H1 (cell line): ENCODE data around the gene L3MBTL4. TPM values are rescaled to one million over a fixed set of nuclear protein-coding genes. Genes with fewer than 3 reads are reported as not detected.

ENCODE experiments used
- CTCF ChIA-PET: fragments of 300-600 bp; sonication (Branson Sonifier 250); formaldehyde crosslinking; loops from one replicate; lab custom pipeline; 2021; ENCODE audit not compliant: partially characterized antibody; lab: Charles Lee
- POLR2A ChIA-PET: fragments of 300-600 bp; sonication (Branson Sonifier 250); formaldehyde crosslinking; loops from one replicate; lab custom pipeline; 2021; ENCODE audit warnings: inconsistent platforms; ENCODE audit not compliant: partially characterized antibody; lab: Charles Lee
- DNase-seq, 2 experiments: peaks; one replicate each; pipeline versions ENCODE4 v3.0.0 to v3.0.0-alpha.2; 2010 to 2022; ENCODE audit warnings: low spot score in 2 of 2, low read depth in 1 of 2, mixed read lengths in 1 of 2
- FAIRE-seq: peaks from 2 replicates; lab custom pipeline; 2011; peaks lifted over from hg19 to GRCh38; lab: Jason Lieb, UNC
- H2AFZ ChIP-seq: 2 replicates; pipeline ENCODE4 v1.8.1; 2012; ENCODE audit warnings: low read length, inconsistent platforms
- H2AK5ac ChIP-seq: 2 replicates; pipeline ENCODE4 v1.6.1; 2013; ENCODE audit warnings: low read depth, low read length
- H2BK120ac ChIP-seq: replicated peaks from 2 replicates; pipeline ENCODE3; 2013; ENCODE audit warnings: low read depth, low read length, inconsistent platforms
- H2BK12ac ChIP-seq: 2 replicates; pipeline ENCODE4 v1.6.1; 2013; ENCODE audit warnings: low read depth, low read length
- H2BK15ac ChIP-seq: 2 replicates; pipeline ENCODE4 v1.6.1; 2013; ENCODE audit warnings: low read length
- H2BK20ac ChIP-seq: 2 replicates; pipeline ENCODE4 v1.6.1; 2013; ENCODE audit warnings: low read length
- H2BK5ac ChIP-seq: 2 replicates; pipeline ENCODE4 v1.6.1; 2013; ENCODE audit warnings: low read depth, low read length
- H3K14ac ChIP-seq: 2 replicates; pipeline ENCODE4 v1.6.1; 2013; ENCODE audit warnings: inconsistent platforms; ENCODE audit not compliant: insufficient read length
- H3K18ac ChIP-seq: 2 replicates; pipeline ENCODE4 v1.6.1; 2013; ENCODE audit warnings: low read length; ENCODE audit errors: extremely low read depth
- H3K23ac ChIP-seq: 2 replicates; pipeline ENCODE4 v1.6.1; 2013; ENCODE audit warnings: inconsistent platforms; ENCODE audit not compliant: insufficient read length
- H3K23me2 ChIP-seq: 2 replicates; pipeline ENCODE4 v1.6.1; 2013; ENCODE audit warnings: low read depth, low read length
- H3K27ac ChIP-seq: 2 replicates; pipeline ENCODE4 v1.6.1; 2011; ENCODE audit warnings: low read depth, low read length, inconsistent platforms
- H3K27me3 ChIP-seq, 4 experiments: replicated peaks in 1 of 4; 1 replicate in 1 of 4; 2 replicates in 3 of 4; pipeline versions ENCODE4 v1.6.1 to v1.8.1; 2011 to 2013; ENCODE audit warnings: low read length in 3 of 4, mild to moderate bottlenecking in 3 of 4, inconsistent platforms in 2 of 4, mixed read lengths in 2 of 4, moderate library complexity in 1 of 4; ENCODE audit not compliant: control insufficient read depth in 3 of 4, insufficient read depth in 3 of 4; ENCODE audit errors: extremely low read depth in 1 of 4
- H3K36me3 ChIP-seq, 4 experiments: 2 replicates each; pipeline versions ENCODE4 v1.6.1 to v1.8.1; 2011 to 2013; ENCODE audit warnings: mild to moderate bottlenecking in 4 of 4, low read length in 3 of 4, moderate library complexity in 2 of 4, control low read depth in 1 of 4, inconsistent platforms in 1 of 4; ENCODE audit not compliant: insufficient read depth in 4 of 4, control insufficient read depth in 2 of 4
- H3K4ac ChIP-seq: replicated peaks from 2 replicates; pipeline ENCODE3; 2013; ENCODE audit warnings: low read length, low read depth, mixed read lengths, inconsistent platforms; ENCODE audit not compliant: insufficient read length
- H3K4me1 ChIP-seq, 4 experiments: replicated peaks in 1 of 4; 1 replicate in 1 of 4; 2 replicates in 3 of 4; pipeline versions ENCODE4 v1.6.1 to v1.8.1; 2011 to 2013; ENCODE audit warnings: low read length in 3 of 4, inconsistent platforms in 2 of 4, mixed read lengths in 1 of 4; ENCODE audit not compliant: insufficient read depth in 4 of 4, control insufficient read depth in 3 of 4
- H3K4me2 ChIP-seq, 2 experiments: 2 replicates each; pipeline versions ENCODE4 v1.6.1 to v1.8.1; 2011 to 2013; ENCODE audit warnings: low read depth in 2 of 2, low read length in 2 of 2, control low read depth in 1 of 2, inconsistent platforms in 1 of 2, mild to moderate bottlenecking in 1 of 2; ENCODE audit not compliant: insufficient read depth in 1 of 2
- H3K4me3 ChIP-seq, 4 experiments: fragments of 200-600, 300-600 bp in 1 of 4; sonication (generic), shearing (Covaris generic), sonication (Bioruptor Twin) in 1 of 4; 2 replicates each; pipeline versions ENCODE4 v1.5.1 to v1.8.1; 2011 to 2016; ENCODE audit warnings: low read length in 4 of 4, low read depth in 3 of 4, control low read depth in 2 of 4, inconsistent platforms in 2 of 4, mild to moderate bottlenecking in 2 of 4, mixed read lengths in 1 of 4, moderate library complexity in 1 of 4; ENCODE audit not compliant: insufficient read depth in 2 of 4; ENCODE audit errors: extremely low read depth in 1 of 4
- H3K56ac ChIP-seq: replicated peaks from 2 replicates; pipeline ENCODE3; 2013; ENCODE audit warnings: low read depth, mild to moderate bottlenecking, mixed read lengths, low read length, inconsistent platforms; ENCODE audit not compliant: insufficient read length
- H3K79me1 ChIP-seq: 2 replicates; pipeline ENCODE4 v1.6.1; 2013; ENCODE audit warnings: low read depth, low read length, control low read depth
- H3K79me2 ChIP-seq, 2 experiments: 2 replicates each; pipeline versions ENCODE4 v1.6.1 to v1.8.1; 2012 to 2013; ENCODE audit warnings: low read length in 2 of 2, mild to moderate bottlenecking in 2 of 2, inconsistent platforms in 1 of 2; ENCODE audit not compliant: insufficient read depth in 2 of 2, control insufficient read depth in 1 of 2
- H3K9ac ChIP-seq, 4 experiments: replicated peaks in 1 of 4; 1 replicate in 1 of 4; 2 replicates in 3 of 4; pipeline versions ENCODE4 v1.6.1 to v1.8.1; 2011 to 2013; ENCODE audit warnings: low read depth in 3 of 4, low read length in 3 of 4, control low read depth in 2 of 4, mild to moderate bottlenecking in 2 of 4, moderate library complexity in 2 of 4, inconsistent platforms in 1 of 4; ENCODE audit errors: extremely low read depth in 1 of 4
- H3K9me3 ChIP-seq, 2 experiments: 2 replicates each; pipeline versions ENCODE4 v1.6.1 to v1.8.1; 2012 to 2013; ENCODE audit warnings: mild to moderate bottlenecking in 2 of 2, moderate library complexity in 2 of 2, control low read depth in 1 of 2, inconsistent platforms in 1 of 2, low read depth in 1 of 2, low read length in 1 of 2, mixed read lengths in 1 of 2; ENCODE audit not compliant: insufficient read depth in 2 of 2
- H4K20me1 ChIP-seq, 2 experiments: replicated peaks in 1 of 2; 2 replicates each; pipeline versions ENCODE3 to v1.8.1; 2011 to 2013; ENCODE audit warnings: inconsistent platforms in 2 of 2, low read length in 2 of 2, mild to moderate bottlenecking in 1 of 2; ENCODE audit not compliant: insufficient read depth in 2 of 2, control insufficient read depth in 1 of 2
- H4K5ac ChIP-seq: 2 replicates; pipeline ENCODE4 v1.6.1; 2013; ENCODE audit warnings: low read length, low read depth, mixed read lengths, inconsistent platforms; ENCODE audit not compliant: insufficient read length
- H4K8ac ChIP-seq: 2 replicates; pipeline ENCODE4 v1.8.0; 2013; ENCODE audit warnings: mild to moderate bottlenecking, moderate library complexity, low read length, inconsistent platforms; ENCODE audit not compliant: insufficient read depth; ENCODE audit errors: extremely low read depth
- H4K91ac ChIP-seq: replicated peaks from 2 replicates; pipeline ENCODE3; 2013; ENCODE audit warnings: low read length, mixed read lengths, inconsistent platforms; ENCODE audit not compliant: insufficient read length
- BACH1 ChIP-seq: IDR thresholded peaks from 2 replicates; pipeline ENCODE4 v1.6.1; 2012; ENCODE audit warnings: low read length, improper control_type of control experiment
- BRCA1 ChIP-seq: IDR thresholded peaks from 2 replicates; pipeline ENCODE4 v1.6.1; 2012; ENCODE audit warnings: low read depth, low read length, improper control_type of control experiment
- CBX5 ChIP-seq: fragments of 300-800, 300-1000 bp; sonication (generic); IDR thresholded peaks from 2 replicates; pipeline ENCODE4 v1.7.1; 2016; ENCODE audit warnings: antibody characterized with exemption, low read length, low read depth
- CHD1 ChIP-seq: IDR thresholded peaks from 2 replicates; pipeline ENCODE4 v1.6.1; 2012; ENCODE audit warnings: low read depth, low read length, improper control_type of control experiment
- CHD2 ChIP-seq: IDR thresholded peaks from 2 replicates; pipeline ENCODE4 v1.6.1; 2012; ENCODE audit warnings: low read length, improper control_type of control experiment
- CREB1 ChIP-seq: IDR thresholded peaks from 2 replicates; pipeline ENCODE4 v1.6.1; 2012; ENCODE audit warnings: inconsistent platforms
- EGR1 ChIP-seq: IDR thresholded peaks from 2 replicates; pipeline ENCODE4 v1.6.1; 2011; ENCODE audit warnings: low read depth, low read length, borderline replicate concordance
- EZH2 ChIP-seq: fragments of 200-600 bp; sonication (generic); IDR thresholded peaks from 2 replicates; pipeline ENCODE4 v1.7.1; 2012; ENCODE audit warnings: low read depth, mild to moderate bottlenecking, moderate library complexity, low read length, inconsistent platforms; ENCODE audit not compliant: severe bottlenecking
- FOSL1 ChIP-seq: IDR thresholded peaks from 2 replicates; pipeline ENCODE4 v1.6.1; 2011; ENCODE audit warnings: mild to moderate bottlenecking, low read depth, low read length, moderate library complexity; ENCODE audit not compliant: insufficient read depth
- GTF2F1 ChIP-seq: IDR thresholded peaks from 2 replicates; pipeline ENCODE4 v1.6.1; 2012; ENCODE audit warnings: low read depth, low read length, improper control_type of control experiment, borderline replicate concordance
- MAFK ChIP-seq: IDR thresholded peaks from 2 replicates; pipeline ENCODE4 v1.6.1; 2012; ENCODE audit warnings: low read depth, mild to moderate bottlenecking, improper control_type of control experiment, low read length
- POLR2AphosphoS5 ChIP-seq: IDR thresholded peaks from 2 replicates; pipeline ENCODE4 v1.6.1; 2011; ENCODE audit warnings: low read depth, low read length
- RNF2 ChIP-seq: fragments of 200-900, 300-1000 bp; sonication (generic); IDR thresholded peaks from 2 replicates; pipeline ENCODE4 v1.7.1; 2016; ENCODE audit warnings: borderline replicate concordance, low read depth, mild to moderate bottlenecking, antibody characterized with exemption, low read length; ENCODE audit not compliant: poor library complexity, severe bottlenecking; ENCODE audit errors: missing control alignments
- SIN3A ChIP-seq, 2 experiments: IDR thresholded peaks in 1 of 2; conservative IDR thresholded peaks in 1 of 2; 2 replicates each; pipeline ENCODE4 v1.6.1; 2011 to 2012; ENCODE audit warnings: low read length in 2 of 2, improper control_type of control experiment in 1 of 2, low read depth in 1 of 2, mild to moderate bottlenecking in 1 of 2
- SIX5 ChIP-seq: IDR thresholded peaks from 2 replicates; pipeline ENCODE4 v1.6.1; 2011; ENCODE audit warnings: mild to moderate bottlenecking, low read depth, low read length
- TBP ChIP-seq: IDR thresholded peaks from 2 replicates; pipeline ENCODE4 v1.6.1; 2011; ENCODE audit warnings: low read depth, low read length, improper control_type of control experiment
- WGBS, 2 experiments: shearing (Covaris generic) in 1 of 2; methylation state at CpG; one replicate each; pipeline versions ENCODE4 v1.1.6 to v1.1.7; 2013 to 2015; ENCODE audit warnings: low lambda C conversion rate in 2 of 2, mixed read lengths in 2 of 2, inconsistent platforms in 1 of 2, low coverage in 1 of 2, missing lambda C conversion rate in 1 of 2; ENCODE audit not compliant: insufficient replicate concordance in 2 of 2, insufficient coverage in 1 of 2, insufficient read length in 1 of 2; ENCODE audit errors: extremely low coverage in 1 of 2, missing lambda C conversion rate in 1 of 2; 5-methylcytosine and 5-hydroxymethylcytosine counted together
- polyA plus RNA-seq, 7 experiments: library from polyadenylated mRNA; depleted of rRNA in 3 of 7; stranded (reverse) in 5 of 7; unstranded in 2 of 7; fragments of >200 nt in 5 of 7; fragments of 200-250 nt in 2 of 7; gene quantifications; 1 replicate in 5 of 7; 2 replicates in 1 of 7; 4 replicates in 1 of 7; pipeline versions ENCODE4 v1.2.1 to v1.2.3, GENCODE V29; 2011 to 2013; ENCODE audit warnings: missing spikeins in 2 of 7, mixed read lengths in 2 of 7
- total RNA-seq: library from RNA; stranded (reverse); fragmentation: NEBNext Ultra II Directional; extraction: Animal tissue kit (Norgen Biotek cat#: 25700); gene quantifications from 2 replicates; pipeline ENCODE4 v1.2.1, GENCODE V29; 2021

The L3MBTL4 gene
- total and polyA plus RNA-seq, 2 of the 8 experiments (the other 6 are each of a cell fraction or from before 2014, with no cell fraction given) = 1.0 to 2.1 TPM

- Histone ChIP-seq H2BK120ac (no peak overlapping the region), H4K8ac (no peak overlapping the region), H4K5ac (no peak overlapping the region), H3K9ac (no peak overlapping the region), H4K91ac (no peak overlapping the region), H3K79me2 (no peaks in the 10 kb centered on the region), H4K20me1 (no peaks in the 10 kb centered on the region), H2BK5ac (no peak overlapping the region), H2AFZ (no peak overlapping the region), H3K4me1 (no peaks in the 10 kb centered on the region), H3K79me1 (no peaks in the 10 kb centered on the region), H3K9me3 (no peaks in the 10 kb centered on the region; a peak in 1 of 4 replicates), H3K14ac (no peak overlapping the region), H3K23me2 (no peaks in the 10 kb centered on the region), H2BK20ac (no peak overlapping the region), H3K4ac (no peak overlapping the region), H3K56ac (no peak overlapping the region), H3K4me2 (no peak overlapping the region), H2BK15ac (no peak overlapping the region), H3K18ac (no peak overlapping the region), H2BK12ac (no peak overlapping the region), H3K27me3 (no peaks in the 10 kb centered on the region), H3K27ac (no peak overlapping the region), H2AK5ac (no peak overlapping the region), H3K36me3 (no peaks in the 10 kb centered on the region; a peak in 1 of 8 replicates), H3K4me3 (no peak overlapping the region), H3K23ac (no peak overlapping the region)
- CTCF ChIA-PET = interaction anchor here (0.6 to 2.8 kb wide), 5 partner anchors 13 to 416 kb away, joined by 3 to 12 read pairs (median 3); no protein-coding TSS in a partner anchor
- 93% methylated on average over 4 of the region's 4 CpGs; no CpG with 5 or more reads in 1 of the 2 experiments for WGBS, 2 experiments
- FAIRE-seq = no peak
- POLR2A ChIA-PET = no interaction called here
- no peak for DNase-seq
- TF ChIP-seq BRCA1 (no peak), SIN3A (conservative IDR thresholded peaks at IDR 0.05 in 1 of 2, IDR thresholded peaks at IDR 0.05 in 1 of 2; ENCODE audit: low read depth in 1 of 2, low read length in 2 of 2) (no peak), EGR1 (no peak), POLR2AphosphoS5 (no peak), RNF2 (no peak), TBP (no peak), BACH1 (no peak), GTF2F1 (no peak), CHD2 (no peak), CHD1 (no peak), SIX5 (no peak), EZH2 (no peak), FOSL1 (no peak), MAFK (no peak), CBX5 (no peak), CREB1 (no peak)
These were observed 128.1 kb downstream of the L3MBTL4 start for GRCh38 chr18:6286585-6286984.
